Activated T-helper 1 cell treated with anti-CD3 and anti-CD28 coated beads, Interleukin-12 subunit alpha, Interleukin-12 subunit beta, Interleukin-2, Interleukin-4 antibody, amounts not matched to agents 30 ng/mL and 10 ng/mL and 1 ng/mL, durations not matched to agents 14 hours and 24 hours and 36 hours (primary cell): ENCODE results near the gene DENND2A. TPM values are rescaled to one million over a fixed set of nuclear protein-coding genes. Genes with fewer than 3 reads are reported as not detected.
A peak's percentile ranks its signal among the peaks of the same experiment; 100 is the strongest.
"Not testable (repeated sequence)": the region's sequence is repeated elsewhere in the genome, so short reads cannot be mapped to it uniquely, and the experiment has no call there.

Experiments
- DNase-seq: peaks from one replicate; pipeline ENCODE4 v3.0.0; 2021; ENCODE audit warnings: low spot score
- H3K27ac Mint-ChIP-seq: one replicate; pipeline ENCODE4 v1.8.0; 2021; ENCODE audit warnings: mild to moderate bottlenecking, mixed read lengths
- H3K27me3 Mint-ChIP-seq: one replicate; pipeline ENCODE4 v1.8.0; 2022; ENCODE audit warnings: mild to moderate bottlenecking, moderate library complexity, mixed read lengths; ENCODE audit not compliant: insufficient read depth
- H3K36me3 Mint-ChIP-seq: one replicate; pipeline ENCODE4 v1.8.0; 2021; ENCODE audit warnings: low read depth, mixed read lengths
- H3K4me1 Mint-ChIP-seq: one replicate; pipeline ENCODE4 v1.8.0; 2021; ENCODE audit warnings: low read depth, mixed read lengths
- H3K4me3 Mint-ChIP-seq: one replicate; pipeline ENCODE4 v1.8.0; 2021; ENCODE audit warnings: mild to moderate bottlenecking, moderate library complexity, mixed read lengths
- H3K9me3 Mint-ChIP-seq: one replicate; pipeline ENCODE4 v1.8.0; 2021; ENCODE audit warnings: mixed read lengths
- intact Hi-C: fragments of 100-400 bp; cut with micrococcal nuclease; formaldehyde crosslinking; loops from one replicate; pipeline ENCODE4 v1.15.1; 2024
- total RNA-seq: library from RNA; stranded (reverse); gene quantifications from 2 replicates; pipeline ENCODE4 v1.2.3, GENCODE V29; 2022

The DENND2A gene
- total RNA-seq, 1 donor from 2014 or later = not detected

DNA sequence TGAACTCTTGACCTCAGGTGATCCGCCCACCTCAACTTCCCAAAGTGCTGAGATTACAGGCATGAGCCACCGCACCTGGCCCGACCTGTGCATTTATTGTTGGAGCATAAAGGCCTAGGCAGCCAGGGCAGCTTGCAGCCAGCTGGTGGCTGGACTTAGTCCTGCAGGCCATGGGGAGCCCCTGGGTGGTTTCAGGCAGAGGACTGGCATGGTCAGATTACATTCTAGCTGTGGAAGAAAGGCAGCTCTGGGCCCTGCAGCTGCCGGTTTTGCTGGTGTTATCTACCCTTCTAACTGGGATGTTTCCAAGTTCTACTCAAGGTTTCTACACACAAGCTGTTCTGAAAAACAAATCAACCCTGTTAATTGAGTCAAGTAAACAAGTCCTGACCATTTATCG, 138.6 kb downstream of the DENND2A start:
- DNase-seq = no peak
- H3K27ac Mint-ChIP-seq = no peak overlapping the region

GRCh38 chr7:140497807-140498206, 142.8 kb downstream of the DENND2A start:
- H3K36me3 Mint-ChIP-seq, H3K27ac Mint-ChIP-seq, H3K4me3 Mint-ChIP-seq, intact Hi-C loops, H3K27me3 Mint-ChIP-seq, H3K9me3 Mint-ChIP-seq, DNase-seq, H3K4me1 Mint-ChIP-seq: not testable (repeated sequence)

More for the DNA sequence above, 138.6 kb downstream of the DENND2A start:
- H3K9me3 Mint-ChIP-seq = no peaks in the 10 kb centered on the region
- H3K4me1 Mint-ChIP-seq = no peaks in the 10 kb centered on the region
- H3K36me3 Mint-ChIP-seq = no peaks in the 10 kb centered on the region
- intact Hi-C loops = no loop called here
- H3K27me3 Mint-ChIP-seq = peaks cover 5% of the 10 kb centered on the region
- no peak overlapping the region for H3K4me3 Mint-ChIP-seq

GRCh38 chr7:140497241-140497769, 143.3 kb downstream of the DENND2A start:
- H3K36me3 Mint-ChIP-seq = no peaks in the 10 kb centered on the region
- no peak for DNase-seq
- H3K27ac Mint-ChIP-seq = no peak overlapping the region
- no peaks in the 10 kb centered on the region for H3K4me1 Mint-ChIP-seq
- H3K4me3 Mint-ChIP-seq = no peak overlapping the region
- no peaks in the 10 kb centered on the region for H3K9me3 Mint-ChIP-seq
- intact Hi-C loops = no loop called here
- H3K27me3 Mint-ChIP-seq = peaks cover 7% of the 10 kb centered on the region

DNA sequence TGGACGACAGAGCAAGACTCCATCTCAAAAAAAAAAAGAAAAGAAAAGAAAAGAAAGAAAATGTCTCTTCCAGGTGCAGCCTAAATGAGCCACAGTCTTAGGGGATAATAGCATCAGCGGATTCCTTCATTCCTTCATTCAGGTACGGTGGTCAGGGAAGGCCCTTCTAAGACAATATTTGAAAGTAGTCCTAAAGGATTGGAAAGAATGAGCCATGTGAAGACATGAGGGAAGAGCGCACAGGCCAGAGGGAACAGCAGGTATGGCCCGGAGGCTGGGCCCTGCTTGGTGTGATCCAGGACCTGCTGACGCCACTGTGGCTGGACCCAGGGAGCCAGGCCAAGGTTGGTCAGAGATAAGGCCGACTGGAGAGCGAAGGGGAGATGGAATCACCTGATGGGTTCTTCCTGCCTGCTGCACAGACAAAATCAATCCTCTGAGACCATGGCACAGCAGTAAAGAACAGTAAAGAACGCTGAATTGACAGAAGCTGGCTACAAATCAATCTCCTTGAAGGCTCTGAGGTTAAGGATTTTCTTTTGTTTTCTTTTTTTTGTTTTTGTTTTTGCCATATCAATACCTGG, 145.0 kb downstream of the DENND2A start:
- no peak for DNase-seq
- Mint-ChIP-seq H3K36me3 (no peaks in the 10 kb centered on the region), H3K4me3 (no peak overlapping the region), H3K27me3 (peaks cover 7% of the 10 kb centered on the region), H3K27ac (no peak overlapping the region), H3K4me1 (no peaks in the 10 kb centered on the region), H3K9me3 (no peaks in the 10 kb centered on the region)
- intact Hi-C loops = no loop called here

- no peaks in the 10 kb centered on the region for H3K9me3 Mint-ChIP-seq
- no peak for DNase-seq
- H3K36me3 Mint-ChIP-seq = no peaks in the 10 kb centered on the region
- H3K4me3 Mint-ChIP-seq = no peak overlapping the region
- intact Hi-C loops = no loop called here
- H3K27me3 Mint-ChIP-seq = peaks cover 7% of the 10 kb centered on the region
- H3K27ac Mint-ChIP-seq = no peak overlapping the region
- H3K4me1 Mint-ChIP-seq = no peaks in the 10 kb centered on the region
These were observed 145.7 kb downstream of the DENND2A start for GRCh38 chr7:140494867-140495266.

- Mint-ChIP-seq H3K9me3 (no peaks in the 10 kb centered on the region), H3K4me1 (no peaks in the 10 kb centered on the region), H3K36me3 (no peaks in the 10 kb centered on the region), H3K4me3 (no peak overlapping the region), H3K27me3 (peaks cover 2% of the 10 kb centered on the region), H3K27ac (no peak overlapping the region)
- no peak for DNase-seq
- intact Hi-C loops = loop anchor here (1.0 kb wide), 1 partner anchor 8 kb away; no protein-coding TSS in a partner anchor
These were observed 151.6 kb downstream of the DENND2A start for GRCh38 chr7:140489026-140489359.

GRCh38 chr7:140485500-140486265, 154.9 kb downstream of the DENND2A start:
- Mint-ChIP-seq H3K27ac (no peak overlapping the region), H3K27me3 (peaks cover 8% of the 10 kb centered on the region), H3K9me3 (no peaks in the 10 kb centered on the region), H3K36me3 (no peaks in the 10 kb centered on the region), H3K4me3 (no peak overlapping the region), H3K4me1 (no peaks in the 10 kb centered on the region)
- DNase-seq = no peak
- intact Hi-C loops = no loop called here

- no peak for DNase-seq
- Mint-ChIP-seq H3K4me3 (no peak overlapping the region), H3K36me3 (no peaks in the 10 kb centered on the region), H3K4me1 (no peaks in the 10 kb centered on the region), H3K9me3 (no peaks in the 10 kb centered on the region), H3K27me3 (peaks cover 8% of the 10 kb centered on the region), H3K27ac (no peak overlapping the region)
- intact Hi-C loops = no loop called here
These were observed 155.6 kb downstream of the DENND2A start for GRCh38 chr7:140484951-140485499.

DNA sequence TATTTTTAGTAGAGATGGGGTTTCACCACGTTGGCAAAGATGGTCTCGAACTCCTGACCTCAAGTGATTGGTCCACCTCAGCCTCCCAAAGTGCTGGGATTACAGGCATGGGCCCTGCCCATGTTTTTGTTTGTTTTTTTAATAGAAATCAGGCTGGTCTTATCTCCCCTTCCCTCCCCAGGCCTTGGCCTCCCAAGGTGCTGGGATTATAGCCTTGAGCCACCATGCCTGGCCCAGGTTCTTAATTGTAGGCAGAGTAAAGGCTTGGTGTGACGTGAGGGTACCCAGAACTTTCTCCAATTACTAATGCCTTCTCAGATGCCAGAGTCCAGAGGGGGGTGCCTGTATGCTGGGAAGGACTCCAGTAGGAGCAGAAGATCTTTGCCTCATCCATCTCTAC, 156.1 kb downstream of the DENND2A start:
- H3K36me3 Mint-ChIP-seq = no peaks in the 10 kb centered on the region
- no peak for DNase-seq
- H3K4me3 Mint-ChIP-seq = no peak overlapping the region
- H3K4me1 Mint-ChIP-seq = no peaks in the 10 kb centered on the region
- H3K27me3 Mint-ChIP-seq = peaks cover 8% of the 10 kb centered on the region
- H3K9me3 Mint-ChIP-seq = no peaks in the 10 kb centered on the region
- intact Hi-C loops = no loop called here
- no peak overlapping the region for H3K27ac Mint-ChIP-seq

DNA sequence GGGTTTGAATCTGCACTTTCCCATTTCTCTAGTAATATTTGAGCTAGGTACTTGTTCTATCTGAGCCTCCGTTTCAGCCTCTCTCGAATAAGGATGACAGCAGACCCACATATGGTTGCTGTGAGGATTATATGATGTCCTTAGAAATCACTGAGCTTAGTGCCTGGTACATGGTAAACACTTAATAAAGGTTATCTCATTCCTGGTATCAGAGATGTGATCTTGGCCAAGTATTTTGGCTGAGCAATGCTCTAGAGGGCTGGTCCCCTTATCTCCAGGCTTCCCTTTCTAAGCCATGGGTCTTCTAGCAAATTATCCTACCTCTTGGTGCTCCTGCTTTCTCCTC, 160.9 kb downstream of the DENND2A start:
- no peaks in the 10 kb centered on the region for H3K9me3 Mint-ChIP-seq
- peaks cover 4% of the 10 kb centered on the region for H3K36me3 Mint-ChIP-seq
- intact Hi-C loops = loop anchor here (1.0 to 10.0 kb wide), 17 partner anchors 25 to 1259 kb away; partner anchors contain the start of genes ADCK2, AGK, HIPK2 and LUC7L2
- peak overlapping the region; percentile 99 for H3K4me3 Mint-ChIP-seq
- DNase-seq = no peak
- H3K4me1 Mint-ChIP-seq = peaks cover 29% of the 10 kb centered on the region
- H3K27me3 Mint-ChIP-seq = peaks cover 8% of the 10 kb centered on the region
- H3K27ac Mint-ChIP-seq = no peak overlapping the region

DNA sequence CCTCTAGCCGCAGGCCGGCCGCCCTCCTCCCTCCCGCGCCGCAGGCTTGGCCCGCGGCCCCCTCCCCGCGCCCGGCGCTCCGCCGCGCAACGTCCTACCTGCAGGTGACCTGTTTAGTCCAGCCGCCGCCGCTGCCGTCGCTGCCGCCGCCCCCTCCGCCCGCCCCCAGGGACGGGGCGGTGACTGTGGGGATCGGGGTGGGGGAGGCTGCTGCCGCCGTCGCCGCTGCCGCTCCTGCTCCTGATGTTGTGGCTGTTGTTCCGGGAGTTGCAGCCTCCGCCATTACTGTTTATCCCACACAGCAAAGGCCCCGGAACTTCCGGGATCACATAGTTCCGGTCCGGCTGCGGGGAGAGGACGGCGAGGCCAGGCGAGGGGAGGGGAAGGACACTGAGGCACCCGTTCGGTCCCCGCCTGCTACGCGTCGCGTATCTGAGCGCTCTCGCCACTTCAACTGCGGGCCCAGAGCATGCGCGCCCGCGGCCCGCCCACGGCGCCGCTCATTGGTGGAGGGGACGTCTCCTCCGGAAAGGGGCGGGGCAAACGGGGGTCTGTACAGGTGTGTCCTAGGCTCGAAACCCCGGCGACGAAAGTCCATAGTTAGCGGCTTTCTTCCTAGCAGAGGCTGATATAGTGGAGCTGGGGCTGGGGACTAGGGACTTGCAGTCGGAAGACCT, 161.4 kb downstream of the DENND2A start, which contains the start of gene MKRN1:
Gene MKRN1 (minus strand): TSS at position 444 of the 677 bp plus-strand sequence. CDS start 161 bp downstream, at position 283.
- Mint-ChIP-seq H3K27ac (peak within 1 kb of the TSS; percentile 99), H3K4me1 (peaks cover 29% of the 10 kb centered on the region), H3K4me3 (peak within 1 kb of the TSS; percentile 99), H3K36me3 (peaks cover 4% of the 10 kb centered on the region), H3K9me3 (no peaks in the 10 kb centered on the region), H3K27me3 (peaks cover 8% of the 10 kb centered on the region)
- intact Hi-C loops = loop anchor here (1.0 to 10.0 kb wide), 17 partner anchors 24 to 1259 kb away; partner anchors contain the start of genes ADCK2, AGK, HIPK2 and LUC7L2
- DNase-seq = peak; percentile 90

- H3K9me3 Mint-ChIP-seq = no peaks in the 10 kb centered on the region
- intact Hi-C loops = loop anchor here (1.0 to 10.0 kb wide), 17 partner anchors 24 to 1260 kb away; partner anchors contain the start of genes ADCK2, AGK, HIPK2 and LUC7L2
- peak overlapping the region; percentile 97 for H3K4me3 Mint-ChIP-seq
- peaks cover 8% of the 10 kb centered on the region for H3K27me3 Mint-ChIP-seq
- H3K4me1 Mint-ChIP-seq = peaks cover 29% of the 10 kb centered on the region
- H3K36me3 Mint-ChIP-seq = peaks cover 4% of the 10 kb centered on the region
- peak overlapping the region; percentile 93 for H3K27ac Mint-ChIP-seq
- peak; percentile 31 for DNase-seq
These were observed 162.2 kb downstream of the DENND2A start for GRCh38 chr7:140478246-140479061.
